RKO (cell line): ENCODE measurements around the gene PC.
A peak's percentile ranks its signal among the peaks of the same experiment; 100 is the strongest.
"Not testable (repeated sequence)": the region's sequence is repeated elsewhere in the genome, so short reads cannot be mapped to it uniquely, and the experiment has no call there.

Experiments used
- DNase-seq: peaks from one replicate; pipeline ENCODE4 v3.0.0-alpha.2; 2016; ENCODE audit warnings: low spot score

The PC gene

GRCh38 chr11:66981976-66982578, 23.9 kb upstream of the PC start:
- peak; percentile 78 for DNase-seq

DNA sequence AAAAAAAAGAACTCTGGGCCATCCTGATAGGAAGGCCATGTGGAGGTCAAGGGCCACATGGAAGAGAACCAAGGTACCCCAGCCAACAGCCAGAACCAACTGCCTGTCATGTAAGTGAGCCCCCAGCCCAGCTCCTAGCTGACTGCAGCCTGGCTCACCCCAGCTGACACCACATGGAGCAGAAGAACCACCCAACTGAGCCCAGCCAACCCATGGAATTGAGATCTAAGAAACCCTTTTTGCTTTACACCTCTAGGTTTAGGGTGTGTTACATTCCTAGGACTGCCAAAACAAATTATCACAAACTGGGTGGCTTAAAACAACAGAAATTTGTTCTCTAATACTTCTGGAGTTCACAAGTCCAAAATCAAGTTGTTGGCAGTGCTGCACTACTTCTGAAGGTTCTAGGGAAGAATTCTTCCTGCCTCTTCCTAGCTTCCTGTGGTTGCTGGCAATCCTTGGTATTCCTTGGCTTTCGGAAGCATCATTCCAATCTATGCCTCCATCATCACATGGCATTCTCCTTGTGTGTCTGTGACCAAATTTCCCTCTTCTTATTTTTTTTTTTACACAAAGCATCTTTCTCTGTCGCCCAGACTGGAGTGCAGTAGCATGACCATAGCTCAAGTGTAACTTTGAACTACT, 21.3 kb upstream of the PC start:
- no peak for DNase-seq

GRCh38 chr11:66978717-66979116, 20.5 kb upstream of the PC start:
- DNase-seq: no peak

DNA sequence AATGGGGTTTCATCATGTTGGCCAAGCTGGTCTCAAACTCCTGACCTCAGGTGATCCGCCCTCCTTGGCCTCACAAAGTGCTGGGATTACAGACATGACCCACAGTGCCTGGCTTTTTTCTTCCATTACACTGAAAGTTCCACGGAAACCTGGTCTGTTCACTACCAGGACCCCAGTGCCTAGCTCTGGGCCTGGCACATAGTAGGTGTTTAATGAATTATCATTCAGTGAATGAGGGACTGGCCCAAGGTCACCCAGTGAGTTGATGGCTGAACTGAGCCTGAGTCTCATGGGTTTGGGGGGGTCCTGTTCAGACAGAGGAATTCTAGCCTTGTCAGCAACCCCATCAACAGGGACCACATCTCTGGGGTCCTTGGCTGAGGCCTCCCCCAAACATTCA, 20.0 kb upstream of the PC start:
- no peak for DNase-seq

DNA sequence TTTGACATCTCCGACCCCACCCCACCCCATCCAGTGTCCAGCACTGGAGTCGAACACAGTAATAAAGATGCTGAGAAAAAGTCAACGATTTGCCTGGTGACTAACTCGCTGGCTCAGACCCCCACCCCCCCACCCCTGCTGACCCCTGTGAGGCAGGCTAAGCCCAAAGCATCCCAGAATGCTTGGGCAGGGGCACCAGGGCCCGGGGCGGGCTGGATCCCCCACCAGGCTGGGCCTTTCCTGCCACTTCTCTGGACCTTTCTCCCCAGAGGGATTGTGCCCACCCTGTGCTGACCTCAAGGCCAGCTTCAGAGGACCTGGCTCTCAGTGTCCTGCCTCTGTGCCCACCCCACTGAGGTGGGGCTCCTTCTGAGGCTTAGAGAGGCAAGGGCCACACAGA, 18.7 kb upstream of the PC start:
- DNase-seq: no peak

- DNase-seq: no peak
Observed at GRCh38 chr11:66976028-66976467, 17.9 kb upstream of the PC start.

GRCh38 chr11:66975405-66976027, 17.3 kb upstream of the PC start:
- DNase-seq: no peak

DNA sequence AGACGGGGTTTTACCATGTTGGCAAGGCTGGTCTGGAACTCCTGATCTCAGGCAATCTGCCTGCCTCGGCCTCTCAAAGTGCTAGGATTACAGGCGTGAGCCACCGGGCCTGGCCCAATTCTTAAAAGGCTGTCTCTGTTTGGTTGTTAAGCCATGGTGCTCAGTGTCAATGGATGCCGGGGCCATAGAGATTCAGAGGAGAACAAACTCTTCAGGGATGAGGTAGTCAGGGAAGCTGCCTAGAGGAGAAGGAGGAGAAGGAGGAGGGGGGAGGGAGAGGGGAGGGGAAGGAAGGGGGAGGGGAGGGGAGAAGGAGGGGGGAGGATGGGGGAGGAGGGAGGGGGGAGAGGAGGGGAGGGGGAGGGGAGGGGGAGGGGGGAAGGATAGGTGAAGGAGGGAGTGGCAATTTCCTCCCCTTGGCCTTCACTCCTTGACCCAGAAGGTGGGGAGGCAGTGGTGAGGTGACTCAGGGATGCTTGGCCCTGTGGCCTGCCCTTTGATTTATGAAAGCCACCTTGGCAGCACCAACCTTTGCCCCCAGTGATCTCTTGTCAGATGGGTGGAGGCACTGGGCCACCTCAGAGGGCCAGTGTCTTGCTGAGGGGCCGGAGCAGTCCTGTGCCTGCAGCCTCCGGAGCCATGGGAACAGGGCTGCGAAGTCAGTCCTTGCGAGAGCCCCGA, 16.7 kb upstream of the PC start, which contains the start of gene C11orf86:
TSS of gene C11orf86 (plus strand) at position 581 of the 681 bp plus-strand sequence. CDS start at position 640, 59 bp downstream.
- no peak for DNase-seq

DNA sequence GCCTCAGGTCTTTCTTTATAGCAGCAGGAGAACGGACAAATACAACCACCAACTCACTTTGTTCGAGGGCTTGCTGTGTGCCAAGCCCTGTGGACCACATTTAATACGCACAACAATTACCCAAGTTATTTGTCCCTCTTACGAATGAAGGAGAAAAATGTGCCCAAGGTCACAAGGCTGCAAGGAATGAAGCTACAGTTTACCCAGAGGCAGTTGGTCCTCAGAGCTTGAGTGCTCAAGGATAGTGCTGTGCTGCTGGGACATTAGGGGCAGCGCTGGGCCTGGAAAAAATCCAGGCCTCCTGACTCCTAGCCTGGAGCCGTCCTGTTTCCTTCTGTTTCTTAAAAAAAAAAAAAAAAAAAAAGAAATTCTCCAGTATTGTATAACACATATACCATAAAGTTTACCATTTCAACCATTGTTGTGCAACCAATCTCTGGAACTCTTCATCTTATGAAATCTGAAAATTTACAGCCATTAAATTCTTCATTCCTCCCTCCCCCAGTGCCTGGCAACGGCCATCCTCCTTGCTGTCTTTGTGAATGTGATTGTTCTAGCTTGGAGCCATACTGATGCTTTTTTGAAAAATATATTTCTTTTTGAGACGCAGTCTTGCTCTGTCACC, 15.9 kb upstream of the PC start:
- DNase-seq: no peak

DNA sequence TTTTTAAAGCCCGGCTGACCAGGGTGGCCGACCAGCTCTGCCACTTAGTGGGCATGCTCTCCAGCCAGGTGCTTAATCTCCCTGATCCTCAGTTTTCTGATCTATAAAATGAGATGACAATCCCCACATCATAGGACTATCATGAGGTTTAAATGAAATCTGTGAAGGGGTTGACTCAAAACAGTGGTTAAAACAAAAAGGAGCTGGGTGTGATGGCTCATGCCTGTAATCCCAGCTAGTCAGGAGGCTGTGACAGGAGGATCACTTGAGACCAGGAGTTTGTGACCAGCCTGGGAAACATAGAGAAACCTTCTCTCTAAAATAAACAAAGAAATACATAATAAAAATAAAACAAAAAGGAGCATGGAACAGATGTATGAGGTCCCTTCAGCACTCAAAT, 13.3 kb upstream of the PC start:
- DNase-seq: no peak

DNA sequence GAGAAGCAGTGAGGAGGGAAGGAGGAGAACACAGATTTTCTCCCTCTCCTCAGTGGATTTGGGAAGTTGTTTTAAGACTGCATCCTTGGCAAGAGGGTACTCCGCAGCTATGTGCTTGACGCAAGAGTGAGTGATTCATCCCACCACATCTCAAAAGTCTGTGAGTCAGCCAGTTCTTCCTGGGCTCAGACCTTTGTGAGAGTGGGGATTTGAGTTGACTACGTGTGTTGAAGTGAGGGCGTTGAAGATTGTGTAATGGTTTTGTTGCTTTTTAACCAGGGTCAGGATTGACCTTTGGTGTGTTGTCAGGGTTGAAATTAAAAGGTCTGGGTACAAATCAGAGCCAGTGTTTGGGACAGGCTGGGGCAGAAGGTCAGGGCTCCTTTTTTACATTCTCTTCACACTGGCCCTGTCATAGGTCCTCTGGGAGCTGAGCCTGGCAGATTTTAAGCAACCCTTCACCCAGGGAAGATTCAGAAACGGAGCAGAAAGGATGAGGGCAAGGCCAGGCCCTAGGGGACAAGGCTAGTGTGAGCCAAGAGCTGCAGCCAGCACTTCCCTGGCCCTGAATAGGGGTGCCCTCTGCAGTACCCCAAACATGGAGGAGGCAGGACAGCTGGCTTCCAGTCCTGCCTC, 12.7 kb upstream of the PC start:
- DNase-seq: peak; percentile 95

DNA sequence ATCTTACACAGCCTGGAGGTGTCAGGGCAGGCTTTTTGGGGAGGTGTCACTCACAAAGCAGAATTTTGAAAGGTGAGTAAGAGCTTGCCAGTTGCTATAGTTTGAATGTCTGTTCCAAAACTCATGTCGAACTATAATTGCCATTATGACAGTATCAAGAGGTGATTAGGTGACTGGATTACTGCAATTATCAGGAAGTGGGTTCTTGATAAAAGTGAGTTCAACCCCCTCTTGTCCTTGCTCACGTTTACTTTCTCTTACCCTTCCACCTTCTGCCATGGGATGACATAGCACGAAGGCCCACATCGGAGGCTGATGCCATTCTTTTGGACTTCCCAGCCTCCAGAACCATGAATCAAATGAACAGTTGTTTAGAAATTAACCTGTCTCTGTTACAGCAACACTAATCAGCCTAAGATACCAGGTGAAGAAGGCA, 12.2 kb upstream of the PC start:
- DNase-seq: no peak

DNA sequence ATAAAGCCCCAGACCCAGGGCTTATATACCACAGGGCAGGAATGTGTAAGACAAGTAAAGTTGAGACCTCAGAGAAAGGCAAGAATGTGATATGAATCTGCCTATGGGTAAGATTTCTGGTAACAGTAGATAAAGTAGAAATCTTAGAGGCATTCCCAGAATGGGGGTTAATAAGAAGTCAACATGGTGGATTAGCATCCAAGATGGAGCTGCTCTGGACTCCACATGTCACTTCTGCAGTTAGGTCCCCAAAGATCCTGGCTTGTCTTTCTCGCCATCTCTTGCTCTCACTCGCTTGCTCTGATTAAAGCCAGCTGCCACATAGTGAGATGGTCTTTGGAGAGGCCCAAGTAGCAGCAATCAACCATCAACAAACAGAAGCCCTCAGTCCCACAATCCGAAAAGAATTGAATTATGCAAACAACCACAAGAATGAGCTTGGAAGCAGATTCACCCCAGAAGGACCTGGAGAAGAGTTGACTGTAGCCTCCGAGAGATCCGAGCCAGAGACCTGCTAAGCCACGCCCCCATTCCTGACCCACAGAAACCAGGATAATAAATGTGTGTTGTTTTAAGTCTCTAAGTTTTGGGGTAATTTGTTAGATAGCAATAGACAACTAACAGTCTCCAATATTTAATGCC, 11.5 kb upstream of the PC start:
- no peak for DNase-seq

DNA sequence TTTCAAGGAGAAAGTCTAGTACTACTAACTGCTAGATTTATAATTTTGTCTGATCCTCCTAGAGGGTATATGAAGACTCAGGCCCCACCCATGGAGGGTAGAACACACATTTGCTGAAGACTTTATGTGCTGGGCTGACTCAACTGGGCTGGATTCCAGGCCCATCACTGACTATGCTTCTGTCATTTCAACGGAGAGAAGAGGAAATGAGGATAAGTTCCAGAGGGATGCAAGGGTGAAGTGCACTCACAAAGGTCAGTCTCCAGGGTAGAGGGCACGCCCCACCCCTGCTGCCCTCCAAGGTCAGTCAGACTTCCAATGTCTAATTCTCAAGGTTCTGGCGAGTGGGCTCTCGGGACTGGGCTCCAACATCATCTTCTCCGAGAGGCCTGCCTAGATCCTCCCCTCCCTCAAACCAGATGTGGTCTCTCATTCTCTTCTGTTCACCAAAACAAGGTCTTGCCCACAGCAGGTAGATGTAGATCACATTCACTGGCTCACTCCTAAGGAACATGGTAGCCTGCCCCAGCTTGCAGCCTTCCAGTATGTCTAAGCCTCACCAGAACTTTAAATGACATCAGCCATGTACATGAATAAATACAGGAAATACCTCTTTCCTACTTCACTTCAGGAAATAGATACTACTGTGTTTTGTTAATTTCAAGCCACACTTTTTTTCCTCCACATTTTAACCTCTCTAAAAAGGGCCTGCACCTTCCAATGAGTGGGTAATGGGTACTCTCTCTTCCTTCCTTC, 9.7 kb upstream of the PC start:
- DNase-seq: peak; percentile 40

DNA sequence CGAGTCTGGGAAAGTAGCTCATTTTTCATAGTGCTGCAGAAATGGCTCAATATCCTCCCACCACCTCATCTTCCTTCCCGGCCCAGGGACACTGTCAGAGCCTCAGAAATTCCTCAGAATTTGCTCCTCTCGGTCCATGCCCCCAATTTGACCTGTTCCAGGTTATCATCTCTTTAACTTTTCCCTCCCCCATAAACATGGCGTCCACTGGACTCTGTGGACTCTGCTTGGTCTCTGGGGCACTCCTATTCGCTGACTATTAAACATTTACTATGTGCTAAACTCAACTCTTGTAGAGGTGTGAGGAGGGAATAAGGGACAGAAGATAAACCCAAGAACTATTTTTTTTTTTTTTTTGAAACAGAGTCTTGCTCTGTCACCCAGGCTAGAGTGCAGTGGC, 8.2 kb upstream of the PC start:
- no peak for DNase-seq

- DNase-seq: no peak
Observed at GRCh38 chr11:66964495-66964894, 6.3 kb upstream of the PC start.

DNA sequence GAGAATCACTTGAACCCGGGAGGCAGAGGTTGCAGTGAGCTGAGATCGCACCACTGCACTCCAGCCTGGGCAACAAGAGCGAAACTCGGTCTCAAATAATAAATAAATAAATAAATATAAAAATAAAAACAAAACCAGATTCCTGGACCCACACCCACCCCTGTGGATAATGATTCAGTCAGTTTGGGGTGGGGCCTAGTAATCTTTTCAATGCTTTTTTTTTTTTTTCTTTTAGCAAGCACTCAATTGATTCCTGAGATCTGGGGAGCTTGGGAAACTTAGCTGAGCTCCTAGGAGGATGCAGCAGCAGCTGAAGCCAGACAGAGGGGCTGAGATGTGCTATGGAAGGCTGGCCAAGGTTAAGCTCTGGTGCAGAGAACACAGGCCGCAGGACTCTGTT, 4.6 kb upstream of the PC start:
- no peak for DNase-seq

DNA sequence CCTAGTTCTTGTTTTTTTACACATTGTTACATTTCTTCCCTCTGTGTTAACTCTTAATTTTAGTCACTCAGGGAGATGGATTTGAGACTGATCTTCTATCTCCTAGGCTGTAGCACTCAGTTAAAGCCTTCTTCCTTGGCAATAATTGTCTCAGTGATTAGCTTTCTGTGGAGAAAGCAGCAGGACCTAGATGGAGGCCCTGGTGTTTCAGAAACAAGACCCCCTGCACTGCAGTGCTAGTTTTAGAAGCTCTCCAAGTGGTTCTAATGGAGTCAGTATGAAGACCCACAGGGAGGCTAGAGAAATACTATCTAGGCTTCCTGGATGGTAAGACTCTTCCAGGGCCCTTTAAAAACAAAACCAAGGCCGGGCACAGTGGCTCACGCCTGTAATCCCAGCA, 4.1 kb upstream of the PC start:
- no peak for DNase-seq

DNA sequence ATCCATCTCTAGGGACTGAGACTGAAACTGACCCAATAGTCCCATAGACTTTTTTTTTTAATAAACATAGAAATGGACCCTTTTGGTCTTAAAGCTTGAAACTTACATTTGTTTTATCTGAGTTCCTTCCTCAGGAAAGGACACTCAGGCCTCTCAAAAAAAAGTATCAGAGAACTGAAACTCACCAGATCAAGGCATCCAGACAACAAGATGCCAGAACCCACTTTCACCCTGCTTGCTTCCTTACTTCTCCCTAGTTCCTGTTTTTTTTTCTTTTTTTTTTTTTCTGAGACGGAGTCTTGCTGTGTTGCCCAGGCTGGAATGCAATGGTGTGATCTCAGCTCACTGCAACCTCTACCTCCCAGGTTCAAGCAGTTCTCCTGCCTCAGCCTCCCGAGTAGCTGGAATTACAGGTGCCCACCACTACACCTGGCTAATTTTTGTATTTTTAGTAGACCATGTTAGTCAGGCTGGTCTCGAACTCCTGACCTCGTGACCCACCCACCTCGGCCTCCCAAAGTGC, 3.6 kb upstream of the PC start:
- not testable (repeated sequence) for DNase-seq

- no peak for DNase-seq
Observed at GRCh38 chr11:66958956-66959274, 732 bp upstream of the PC start.

DNA sequence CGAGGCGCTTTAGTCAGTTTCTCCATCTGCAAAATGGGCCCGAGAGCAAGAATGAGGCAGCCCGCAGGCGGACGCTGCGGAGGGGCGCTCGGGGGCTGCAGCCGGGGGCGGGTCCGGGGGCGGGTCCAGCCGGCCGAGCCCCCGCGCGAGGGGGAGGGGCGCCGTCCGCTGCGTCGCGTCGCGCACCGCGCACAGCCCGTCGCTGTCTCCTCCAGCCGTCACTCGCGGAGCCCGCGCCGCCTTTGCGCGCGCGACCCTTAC, 282 bp downstream of the PC start:
- DNase-seq: no peak
